AG08395 (cell line): ENCODE data around the gene DMRT1.

ENCODE experiments used
- DNase-seq: peaks from one replicate; pipeline ENCODE4 v3.0.0; 2012; ENCODE audit warnings: mixed read lengths, low spot score

Gene DMRT1

GRCh38 chr9:926976-927375 is 85.5 kb downstream of the DMRT1 start:
- DNase-seq: no peak

- DNase-seq: peak; percentile 13
Observed at GRCh38 chr9:928363-929042, 87.0 kb downstream of the DMRT1 start.

- no peak for DNase-seq
Observed at GRCh38 chr9:929719-930118, 88.2 kb downstream of the DMRT1 start.

GRCh38 chr9:933356-933755 is 91.9 kb downstream of the DMRT1 start:
- no peak for DNase-seq

- DNase-seq: peak; percentile 17
Observed at GRCh38 chr9:935348-935965, 94.0 kb downstream of the DMRT1 start.

- no peak for DNase-seq
Observed at GRCh38 chr9:942805-943580, 101.5 kb downstream of the DMRT1 start.

GRCh38 chr9:947985-948384 is 106.5 kb downstream of the DMRT1 start:
- DNase-seq: no peak

GRCh38 chr9:948497-948896 is 107.0 kb downstream of the DMRT1 start:
- no peak for DNase-seq

- DNase-seq: no peak
Observed at GRCh38 chr9:950139-950538, 108.6 kb downstream of the DMRT1 start.

- DNase-seq: no peak
Observed at GRCh38 chr9:952546-952945, 111.0 kb downstream of the DMRT1 start.

GRCh38 chr9:959105-959504 is 117.6 kb downstream of the DMRT1 start:
- no peak for DNase-seq

- DNase-seq: no peak
Observed at GRCh38 chr9:959914-960313, 118.4 kb downstream of the DMRT1 start.

- DNase-seq: no peak
Observed at GRCh38 chr9:962023-962422, 120.5 kb downstream of the DMRT1 start.

- no peak for DNase-seq
Observed at GRCh38 chr9:965497-965896, 124.0 kb downstream of the DMRT1 start.

- DNase-seq: no peak
Observed at GRCh38 chr9:966870-967269, 125.4 kb downstream of the DMRT1 start.

- no peak for DNase-seq
Observed at GRCh38 chr9:967436-967835, 125.9 kb downstream of the DMRT1 start.

- no peak for DNase-seq
Observed at GRCh38 chr9:967903-968641, 126.6 kb downstream of the DMRT1 start.

- DNase-seq: no peak
Observed at GRCh38 chr9:969310-970150, 128.0 kb downstream of the DMRT1 start.

- DNase-seq: no peak
Observed at GRCh38 chr9:970151-970996, 128.9 kb downstream of the DMRT1 start.

- DNase-seq: no peak
Observed at GRCh38 chr9:971901-972500, 130.5 kb downstream of the DMRT1 start.
